ENCODE measurements around the gene SCGB1A1.
"Not testable (repeated sequence)": the region's sequence is repeated elsewhere in the genome, so short reads cannot be mapped to it uniquely, and the experiment has no call there.

SCGB1A1 gene

DNA sequence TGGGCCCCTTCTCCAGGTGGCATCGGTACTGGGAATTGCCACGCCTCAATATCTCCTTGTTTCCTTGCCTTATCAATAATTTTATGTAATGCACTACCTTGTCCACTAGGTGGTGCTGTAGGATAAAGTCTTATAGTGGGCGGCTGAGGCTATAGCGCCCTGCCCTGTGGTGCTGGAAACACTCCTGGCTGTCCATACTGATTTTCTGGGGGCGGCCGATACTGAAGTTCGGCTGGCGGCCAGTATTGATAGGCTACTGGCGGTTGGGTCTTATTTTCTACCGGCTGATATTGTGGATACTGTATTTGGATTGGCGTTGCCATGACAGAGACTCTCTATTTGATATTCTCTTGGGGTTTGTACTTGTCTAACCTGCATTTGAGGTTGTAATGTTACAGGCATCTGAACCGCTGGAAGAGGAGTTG lies 38.0 kb upstream of the SCGB1A1 start:
- TF ChIP-seq, protein P1, sequence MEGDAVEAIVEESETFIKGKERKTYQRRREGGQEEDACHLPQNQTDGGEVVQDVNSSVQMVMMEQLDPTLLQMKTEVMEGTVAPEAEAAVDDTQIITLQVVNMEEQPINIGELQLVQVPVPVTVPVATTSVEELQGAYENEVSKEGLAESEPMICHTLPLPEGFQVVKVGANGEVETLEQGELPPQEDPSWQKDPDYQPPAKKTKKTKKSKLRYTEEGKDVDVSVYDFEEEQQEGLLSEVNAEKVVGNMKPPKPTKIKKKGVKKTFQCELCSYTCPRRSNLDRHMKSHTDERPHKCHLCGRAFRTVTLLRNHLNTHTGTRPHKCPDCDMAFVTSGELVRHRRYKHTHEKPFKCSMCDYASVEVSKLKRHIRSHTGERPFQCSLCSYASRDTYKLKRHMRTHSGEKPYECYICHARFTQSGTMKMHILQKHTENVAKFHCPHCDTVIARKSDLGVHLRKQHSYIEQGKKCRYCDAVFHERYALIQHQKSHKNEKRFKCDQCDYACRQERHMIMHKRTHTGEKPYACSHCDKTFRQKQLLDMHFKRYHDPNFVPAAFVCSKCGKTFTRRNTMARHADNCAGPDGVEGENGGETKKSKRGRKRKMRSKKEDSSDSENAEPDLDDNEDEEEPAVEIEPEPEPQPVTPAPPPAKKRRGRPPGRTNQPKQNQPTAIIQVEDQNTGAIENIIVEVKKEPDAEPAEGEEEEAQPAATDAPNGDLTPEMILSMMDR (IDR thresholded peaks at IDR 0.05; ENCODE audit: low read depth, low read length, missing control alignments), result peak; percentile 62
- DNase-seq (ENCODE audit: low read depth); H3K4me3 ChIP-seq (ENCODE audit: low read depth, low read length): not testable (repeated sequence)

- TF ChIP-seq, protein P1 (IDR thresholded peaks at IDR 0.05; ENCODE audit: low read depth, low read length, missing control alignments), result no peak
- DNase-seq (ENCODE audit: low read depth), result no peak
Measured at GRCh38 chr11:62383822-62384221, 35.0 kb upstream of the SCGB1A1 start.

DNA sequence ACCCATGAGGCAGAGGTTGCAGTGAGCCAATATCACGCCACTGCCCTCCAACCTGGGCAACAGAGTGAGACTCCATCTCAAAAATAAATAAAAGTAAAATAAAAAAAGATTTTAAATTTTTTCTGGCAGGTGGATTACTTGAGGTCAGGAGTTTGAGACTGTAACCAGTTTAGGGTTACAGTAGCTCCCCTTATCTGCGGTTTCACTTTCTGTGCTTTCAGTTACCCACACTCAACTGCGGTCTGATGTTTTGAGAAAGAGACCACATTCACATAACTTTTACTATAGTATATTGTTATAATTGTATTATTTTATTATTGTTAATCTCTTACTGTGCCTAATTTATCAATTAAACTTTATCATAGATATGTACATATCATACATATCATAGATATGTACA lies 32.8 kb upstream of the SCGB1A1 start:
- not testable (repeated sequence) for DNase-seq (ENCODE audit: low read depth); H3K4me3 ChIP-seq (ENCODE audit: low read depth, low read length)

More at GRCh38 chr11:62383822-62384221, 35.0 kb upstream of the SCGB1A1 start:
- no peak overlapping the region for H3K4me3 ChIP-seq (ENCODE audit: low read depth, low read length)

DNA sequence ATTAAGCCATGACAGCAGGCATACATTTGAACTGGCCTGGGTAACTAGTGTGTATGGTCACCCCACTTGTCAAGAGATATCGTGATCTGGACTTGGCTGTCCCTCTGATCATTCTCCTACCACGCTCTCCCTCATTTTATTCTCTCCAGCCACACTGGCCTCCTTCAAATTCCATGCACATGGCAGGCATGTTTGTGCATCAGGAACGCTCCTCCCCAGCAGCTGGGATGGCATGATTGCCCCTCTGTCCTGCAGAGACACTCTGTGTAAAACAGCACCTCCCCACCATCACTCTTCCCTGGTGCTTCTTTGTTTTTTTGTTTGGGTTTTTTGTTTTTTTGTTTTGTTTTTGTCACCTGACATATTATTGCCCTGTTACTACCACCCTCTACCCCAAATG lies 31.5 kb upstream of the SCGB1A1 start:
- TF ChIP-seq, protein P1 (IDR thresholded peaks at IDR 0.05; ENCODE audit: low read depth, low read length, missing control alignments), result no peak
- no peak for DNase-seq (ENCODE audit: low read depth)
- no peak overlapping the region for H3K4me3 ChIP-seq (ENCODE audit: low read depth, low read length)

DNA sequence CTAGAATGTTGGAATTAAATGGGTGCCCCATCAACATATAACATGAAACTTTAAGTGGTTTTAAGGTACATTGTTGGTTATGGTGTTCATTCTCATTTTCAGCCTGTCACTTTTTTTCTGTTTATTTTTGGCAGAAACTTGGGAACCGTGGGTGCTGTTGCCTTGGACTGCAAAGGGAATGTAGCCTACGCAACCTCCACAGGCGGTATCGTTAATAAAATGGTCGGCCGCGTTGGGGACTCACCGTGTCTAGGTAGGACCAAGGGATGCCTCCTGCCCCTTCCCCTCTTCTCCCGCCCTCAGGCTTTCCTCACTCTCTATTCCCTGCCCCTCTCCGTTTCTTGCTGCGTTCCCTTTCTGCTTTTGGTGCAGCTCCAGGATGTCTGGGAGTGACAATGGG lies 29.8 kb upstream of the SCGB1A1 start:
- TF ChIP-seq, protein P1 (IDR thresholded peaks at IDR 0.05; ENCODE audit: low read depth, low read length, missing control alignments), result no peak
- no peak for DNase-seq (ENCODE audit: low read depth)
- no peak overlapping the region for H3K4me3 ChIP-seq (ENCODE audit: low read depth, low read length)

GRCh38 chr11:62390237-62390636 lies 28.6 kb upstream of the SCGB1A1 start:
- TF ChIP-seq, protein P1 (IDR thresholded peaks at IDR 0.05; ENCODE audit: low read depth, low read length, missing control alignments), result no peak
- no peak overlapping the region for H3K4me3 ChIP-seq (ENCODE audit: low read depth, low read length)
- DNase-seq (ENCODE audit: low read depth), result no peak

DNA sequence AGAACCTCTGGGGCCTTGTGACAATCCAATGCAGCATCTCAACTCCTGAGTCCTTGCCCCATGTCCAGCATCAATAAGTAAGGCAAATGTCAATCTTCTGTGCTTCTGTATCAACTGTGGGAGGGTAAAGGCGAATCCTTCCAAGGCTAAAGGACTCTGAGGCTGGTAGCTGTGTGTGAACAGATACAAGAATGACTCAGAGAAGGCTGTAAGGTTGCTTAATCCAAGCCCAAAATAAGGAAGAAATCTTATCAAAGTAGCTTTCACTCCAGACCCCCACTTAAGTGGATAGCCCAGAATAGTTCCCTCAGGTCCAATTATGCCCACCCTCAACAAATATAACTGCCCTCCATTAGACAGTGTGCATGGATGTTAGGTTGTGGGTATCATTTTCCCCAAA lies 28.1 kb upstream of the SCGB1A1 start:
- TF ChIP-seq, protein P1 (IDR thresholded peaks at IDR 0.05; ENCODE audit: low read depth, low read length, missing control alignments), result no peak
- H3K4me3 ChIP-seq (ENCODE audit: low read depth, low read length), result no peak overlapping the region
- no peak for DNase-seq (ENCODE audit: low read depth)

All from GM12864 (cell line).